Measurements from ENCODE around the gene PRG3.

PRG3 gene

DNA sequence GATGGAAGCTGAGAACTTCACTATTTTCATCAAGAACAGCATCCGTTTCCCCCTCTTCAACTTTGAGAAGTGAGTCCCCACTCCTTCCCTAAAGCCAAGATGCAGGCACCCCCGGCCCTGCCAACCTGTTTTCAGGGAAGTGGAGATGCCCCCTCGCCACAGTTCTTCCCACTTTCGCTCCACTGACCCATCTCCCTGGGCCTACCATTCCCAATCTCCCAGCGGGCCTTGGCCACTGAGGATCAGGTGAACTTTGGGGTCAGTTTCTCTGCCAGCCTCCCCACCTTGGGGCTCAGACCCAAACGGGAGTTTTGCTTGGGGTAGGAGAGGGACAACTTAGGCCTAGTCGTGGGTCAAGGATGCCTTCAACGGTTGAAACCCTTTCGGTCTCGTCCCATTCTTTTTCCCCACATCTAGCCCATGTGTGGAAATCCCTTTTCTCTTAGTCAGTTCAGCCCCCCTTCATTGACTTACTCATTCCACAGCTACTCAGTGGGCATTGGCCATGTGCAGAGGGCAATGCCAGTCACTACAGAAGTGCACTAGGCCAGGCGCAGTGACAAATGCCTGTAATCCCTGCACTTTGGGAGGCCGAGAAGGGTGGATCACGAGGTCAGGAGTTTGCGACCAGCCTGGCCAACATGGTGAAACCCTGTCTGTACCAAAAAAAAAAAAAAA lies 32.2 kb downstream of the PRG3 start:
- CTCF ChIA-PET, result interaction anchor here (0.5 to 8.7 kb wide), 23 partner anchors 10 to 337 kb away, joined by 3 to 63 read pairs (median 6); partner anchors contain the start of genes P2RX3 and SSRP1
- no peak overlapping the region for H3K27ac ChIP-seq (ENCODE audit: insufficient read depth in 1 of 2, low read depth in 1 of 2, low read length in 2 of 2, poor library complexity in 1 of 2, severe bottlenecking in 2 of 2)

DNA sequence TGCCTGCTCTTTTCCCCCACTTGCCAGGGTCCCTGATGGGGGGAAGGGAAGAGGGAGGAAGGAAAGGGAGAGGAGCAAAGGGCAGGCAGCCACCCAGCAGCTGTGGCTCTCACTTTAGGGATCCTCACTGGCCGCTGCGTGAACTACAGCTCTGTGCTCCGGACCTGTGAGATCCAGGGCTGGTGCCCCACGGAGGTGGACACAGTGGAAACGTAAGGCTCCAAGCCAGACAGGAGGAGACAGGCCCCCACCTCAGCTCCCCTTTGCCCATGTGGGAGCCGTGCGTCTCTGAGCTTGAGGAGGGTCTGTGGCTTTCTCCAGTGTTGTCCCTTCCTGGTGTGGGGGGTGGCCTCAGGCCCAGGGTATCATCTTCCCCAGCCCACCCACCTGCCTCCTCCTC lies 32.9 kb downstream of the PRG3 start:
- WGBS (ENCODE audit: insufficient coverage), result 100% methylated on average over 7 of the region's 7 CpGs
- H3K36me3 ChIP-seq (ENCODE audit: control insufficient read depth in 4 of 4, insufficient read depth in 4 of 4, low read length in 3 of 4), result no peaks in the 10 kb centered on the region
- peaks cover 0 to 9% (median 0%) of the 10 kb centered on the region in 5 experiments for H3K9me3 ChIP-seq (ENCODE audit: control extremely low read depth in 1 of 5, control insufficient read depth in 4 of 5, insufficient read depth in 2 of 5, low read depth in 1 of 5, low read length in 4 of 5)
- H3K27me3 ChIP-seq (replicated peaks in 2 of 5; ENCODE audit: control insufficient read depth in 4 of 5, insufficient read depth in 5 of 5, low read length in 4 of 5), result no peaks in the 10 kb centered on the region
- no peak for DNase-seq
- CTCF ChIA-PET, result interaction anchor here (0.8 to 8.7 kb wide), 20 partner anchors 10 to 507 kb away, joined by 3 to 63 read pairs (median 6); partner anchors contain the start of genes P2RX3 and SSRP1
- POLR2A ChIA-PET, result no interaction called here
- no peak overlapping the region for H3K27ac ChIP-seq (ENCODE audit: insufficient read depth in 1 of 2, low read depth in 1 of 2, low read length in 2 of 2, poor library complexity in 1 of 2, severe bottlenecking in 2 of 2)
- peaks cover 1 to 17% (median 9%) of the 10 kb centered on the region in 4 experiments for H3K4me1 ChIP-seq (ENCODE audit: control extremely low read depth in 1 of 4, control insufficient read depth in 4 of 4, insufficient read depth in 4 of 4, low read length in 3 of 4)
- H3K4me3 ChIP-seq (ENCODE audit: control insufficient read depth in 1 of 7, extremely low read depth in 1 of 7, insufficient read depth in 4 of 7, low read depth in 2 of 7, low read length in 6 of 7), result no peak overlapping the region

More for the DNA sequence above, 32.2 kb downstream of the PRG3 start:
- Histone ChIP-seq H3K4me1 (ENCODE audit: control extremely low read depth in 1 of 4, control insufficient read depth in 4 of 4, insufficient read depth in 4 of 4, low read length in 3 of 4) (peaks cover 6 to 25% (median 16%) of the 10 kb centered on the region in 4 experiments), H3K4me3 (ENCODE audit: control insufficient read depth in 1 of 7, extremely low read depth in 1 of 7, insufficient read depth in 4 of 7, low read depth in 2 of 7, low read length in 6 of 7) (no peak overlapping the region), H3K27me3 (replicated peaks in 2 of 5; ENCODE audit: control insufficient read depth in 4 of 5, insufficient read depth in 5 of 5, low read length in 4 of 5) (no peaks in the 10 kb centered on the region), H3K36me3 (ENCODE audit: control insufficient read depth in 4 of 4, insufficient read depth in 4 of 4, low read length in 3 of 4) (no peaks in the 10 kb centered on the region), H3K9me3 (ENCODE audit: control extremely low read depth in 1 of 5, control insufficient read depth in 4 of 5, insufficient read depth in 2 of 5, low read depth in 1 of 5, low read length in 4 of 5) (peaks cover 0 to 9% (median 0%) of the 10 kb centered on the region in 5 experiments)
- no peak for DNase-seq
- POLR2A ChIA-PET, result no interaction called here
- 97% methylated on average over 7 of the region's 14 CpGs for WGBS (ENCODE audit: insufficient coverage)

DNA sequence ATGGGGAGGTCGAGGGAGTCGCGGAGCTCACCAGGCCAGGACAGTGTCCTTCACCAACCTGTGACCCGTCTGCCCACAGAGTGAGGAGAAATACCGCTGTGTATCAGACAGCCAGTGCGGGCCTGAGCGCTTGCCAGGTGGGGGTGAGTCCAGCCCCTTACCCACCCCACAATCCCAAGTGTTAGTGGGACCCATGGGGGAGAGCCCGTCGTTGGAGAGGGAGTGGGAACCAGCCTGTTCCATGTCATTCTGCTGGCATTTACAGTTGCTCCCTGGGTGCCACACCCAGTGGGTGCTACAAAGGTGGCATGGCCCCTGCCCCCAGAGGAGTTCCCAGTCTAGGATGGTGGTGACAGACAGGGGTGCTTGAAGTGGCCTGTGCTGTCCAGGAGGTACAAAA lies 33.6 kb downstream of the PRG3 start:
- no peaks in the 10 kb centered on the region for H3K36me3 ChIP-seq (ENCODE audit: control insufficient read depth in 4 of 4, insufficient read depth in 4 of 4, low read length in 3 of 4)
- H3K9me3 ChIP-seq (ENCODE audit: control extremely low read depth in 1 of 5, control insufficient read depth in 4 of 5, insufficient read depth in 2 of 5, low read depth in 1 of 5, low read length in 4 of 5), result peaks cover 0 to 9% (median 0%) of the 10 kb centered on the region in 5 experiments
- CTCF ChIA-PET, result interaction anchor here (0.7 to 8.7 kb wide), 19 partner anchors 9 to 506 kb away, joined by 3 to 63 read pairs (median 7); partner anchors contain the start of genes P2RX3 and SSRP1
- no peak overlapping the region for H3K4me3 ChIP-seq (ENCODE audit: control insufficient read depth in 1 of 7, extremely low read depth in 1 of 7, insufficient read depth in 4 of 7, low read depth in 2 of 7, low read length in 6 of 7)
- no peak for DNase-seq
- no peak overlapping the region for H3K27ac ChIP-seq (ENCODE audit: insufficient read depth in 1 of 2, low read depth in 1 of 2, low read length in 2 of 2, poor library complexity in 1 of 2, severe bottlenecking in 2 of 2)
- POLR2A ChIA-PET, result no interaction called here
- WGBS (ENCODE audit: insufficient coverage), result 100% methylated on average over 4 of the region's 9 CpGs
- no peaks in the 10 kb centered on the region for H3K27me3 ChIP-seq (replicated peaks in 2 of 5; ENCODE audit: control insufficient read depth in 4 of 5, insufficient read depth in 5 of 5, low read length in 4 of 5)
- peaks cover 0 to 11% (median 3%) of the 10 kb centered on the region in 4 experiments for H3K4me1 ChIP-seq (ENCODE audit: control extremely low read depth in 1 of 4, control insufficient read depth in 4 of 4, insufficient read depth in 4 of 4, low read length in 3 of 4)

DNA sequence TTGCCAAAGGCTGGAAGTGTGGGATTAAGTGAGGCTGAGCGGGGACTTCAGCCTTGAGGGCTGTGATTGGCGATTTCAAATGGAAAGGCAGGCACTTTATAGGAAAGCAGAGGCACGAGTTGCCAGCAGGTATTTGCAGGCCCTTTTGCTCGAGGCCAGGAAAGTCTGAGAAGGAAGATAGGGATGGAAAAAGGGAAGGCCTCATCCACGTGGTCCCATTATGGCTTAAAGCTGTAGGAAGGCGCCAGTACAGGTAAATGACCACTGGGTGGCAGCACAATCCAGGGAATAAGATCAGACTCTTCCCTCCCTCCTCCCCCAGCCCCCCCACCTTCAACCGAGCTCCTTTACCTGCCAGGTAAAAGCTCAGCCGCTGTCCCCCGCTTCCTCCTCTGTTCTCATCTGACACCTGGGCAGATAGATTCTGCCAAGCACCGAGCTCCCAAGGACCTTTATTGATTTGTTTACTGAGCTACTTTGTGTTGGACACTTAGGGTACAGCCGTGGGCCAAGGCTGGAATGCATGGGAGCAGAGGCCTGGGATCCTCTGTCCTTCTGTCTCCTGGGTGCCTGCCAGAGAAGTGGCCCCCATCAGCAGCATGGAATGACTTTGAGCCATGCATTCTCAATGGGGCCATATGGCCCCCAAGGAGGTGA lies 35.3 kb downstream of the PRG3 start:
- WGBS (ENCODE audit: insufficient coverage), result 41% methylated on average over 5 of the region's 11 CpGs
- peaks cover 0 to 11% (median 2%) of the 10 kb centered on the region in 4 experiments for H3K4me1 ChIP-seq (ENCODE audit: control extremely low read depth in 1 of 4, control insufficient read depth in 4 of 4, insufficient read depth in 4 of 4, low read length in 3 of 4)
- no peaks in the 10 kb centered on the region for H3K36me3 ChIP-seq (ENCODE audit: control insufficient read depth in 4 of 4, insufficient read depth in 4 of 4, low read length in 3 of 4)
- no peak overlapping the region for H3K4me3 ChIP-seq (ENCODE audit: control insufficient read depth in 1 of 7, extremely low read depth in 1 of 7, insufficient read depth in 4 of 7, low read depth in 2 of 7, low read length in 6 of 7)
- peaks cover 0 to 3% (median 0%) of the 10 kb centered on the region in 5 experiments for H3K9me3 ChIP-seq (ENCODE audit: control extremely low read depth in 1 of 5, control insufficient read depth in 4 of 5, insufficient read depth in 2 of 5, low read depth in 1 of 5, low read length in 4 of 5)
- DNase-seq, result peak; percentile 60 to 71 (median 61)
- POLR2A ChIA-PET, result interaction anchor here (1.0 kb wide), 1 partner anchor 113 kb away, joined by 4 read pairs; no protein-coding TSS in a partner anchor
- no peak overlapping the region for H3K27ac ChIP-seq (ENCODE audit: insufficient read depth in 1 of 2, low read depth in 1 of 2, low read length in 2 of 2, poor library complexity in 1 of 2, severe bottlenecking in 2 of 2)
- CTCF ChIA-PET, result interaction anchor here (0.6 to 8.7 kb wide), 30 partner anchors 8 to 299 kb away, joined by 3 to 63 read pairs (median 4); partner anchors contain the start of genes P2RX3 and TNKS1BP1
- H3K27me3 ChIP-seq (replicated peaks in 2 of 5; ENCODE audit: control insufficient read depth in 4 of 5, insufficient read depth in 5 of 5, low read length in 4 of 5), result no peaks in the 10 kb centered on the region

- ChIA-PET POLR2A (no interaction called here), CTCF (interaction anchor here (1.0 to 8.7 kb wide), 9 partner anchors 8 to 184 kb away, joined by 3 to 63 read pairs (median 7); partner anchors contain the start of gene P2RX3)
- Histone ChIP-seq H3K4me1 (ENCODE audit: control extremely low read depth in 1 of 4, control insufficient read depth in 4 of 4, insufficient read depth in 4 of 4, low read length in 3 of 4) (peaks cover 0 to 11% (median 0%) of the 10 kb centered on the region in 4 experiments), H3K9me3 (ENCODE audit: control extremely low read depth in 1 of 5, control insufficient read depth in 4 of 5, insufficient read depth in 2 of 5, low read depth in 1 of 5, low read length in 4 of 5) (no peaks in the 10 kb centered on the region), H3K4me3 (ENCODE audit: control insufficient read depth in 1 of 7, extremely low read depth in 1 of 7, insufficient read depth in 4 of 7, low read depth in 2 of 7, low read length in 6 of 7) (no peak overlapping the region), H3K27ac (ENCODE audit: insufficient read depth in 1 of 2, low read depth in 1 of 2, low read length in 2 of 2, poor library complexity in 1 of 2, severe bottlenecking in 2 of 2) (no peak overlapping the region), H3K36me3 (ENCODE audit: control insufficient read depth in 4 of 4, insufficient read depth in 4 of 4, low read length in 3 of 4) (no peaks in the 10 kb centered on the region), H3K27me3 (replicated peaks in 2 of 5; ENCODE audit: control insufficient read depth in 4 of 5, insufficient read depth in 5 of 5, low read length in 4 of 5) (no peaks in the 10 kb centered on the region)
- DNase-seq, result no peak
- WGBS (ENCODE audit: insufficient coverage), result 94% methylated on average over 9 of the region's 10 CpGs
These were observed 36.1 kb downstream of the PRG3 start for GRCh38 chr11:57344826-57345225.

DNA sequence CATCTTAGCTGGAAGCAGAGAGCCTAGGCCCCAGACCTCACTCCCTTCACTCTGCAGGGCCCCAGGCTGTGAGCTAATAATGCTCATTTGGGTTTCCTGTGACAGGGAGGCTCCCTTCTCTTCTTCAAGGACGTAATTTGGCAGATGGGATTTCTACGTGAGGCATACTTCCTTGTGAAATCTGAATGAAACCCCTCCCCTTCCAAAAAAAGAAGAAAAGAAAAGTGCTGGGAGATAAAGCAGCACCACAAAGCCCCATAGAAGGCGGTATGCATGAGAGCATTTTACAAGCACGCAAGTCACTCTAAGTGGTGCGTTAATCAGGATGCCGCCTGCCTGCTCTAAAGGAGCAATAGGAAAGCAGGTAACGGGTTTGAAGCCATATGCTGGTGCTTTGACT lies 37.1 kb downstream of the PRG3 start:
- DNase-seq, result no peak
- ChIA-PET CTCF (interaction anchor here (1.0 to 8.7 kb wide), 10 partner anchors 9 to 190 kb away, joined by 3 to 63 read pairs (median 4); no protein-coding TSS in a partner anchor), POLR2A (no interaction called here)
- no peaks in the 10 kb centered on the region for H3K9me3 ChIP-seq (ENCODE audit: control extremely low read depth in 1 of 5, control insufficient read depth in 4 of 5, insufficient read depth in 2 of 5, low read depth in 1 of 5, low read length in 4 of 5)
- H3K4me1 ChIP-seq (ENCODE audit: control extremely low read depth in 1 of 4, control insufficient read depth in 4 of 4, insufficient read depth in 4 of 4, low read length in 3 of 4), result peaks cover 0 to 11% (median 0%) of the 10 kb centered on the region in 4 experiments
- peaks cover 0 to 2% (median 0%) of the 10 kb centered on the region in 5 experiments for H3K27me3 ChIP-seq (replicated peaks in 2 of 5; ENCODE audit: control insufficient read depth in 4 of 5, insufficient read depth in 5 of 5, low read length in 4 of 5)
- 88% methylated on average over 3 of the region's 7 CpGs for WGBS (ENCODE audit: insufficient coverage)
- no peak overlapping the region for H3K4me3 ChIP-seq (ENCODE audit: control insufficient read depth in 1 of 7, extremely low read depth in 1 of 7, insufficient read depth in 4 of 7, low read depth in 2 of 7, low read length in 6 of 7)
- H3K27ac ChIP-seq (ENCODE audit: insufficient read depth in 1 of 2, low read depth in 1 of 2, low read length in 2 of 2, poor library complexity in 1 of 2, severe bottlenecking in 2 of 2), result no peak overlapping the region
- no peaks in the 10 kb centered on the region for H3K36me3 ChIP-seq (ENCODE audit: control insufficient read depth in 4 of 4, insufficient read depth in 4 of 4, low read length in 3 of 4)

All from common myeloid progenitor, CD34-positive (primary cell).